Stimulated activated naive CD8-positive, alpha-beta T cell treated with anti-CD3 and anti-CD28 coated beads, Interleukin-15, Interleukin-2, amounts not matched to agents 100 U/mL and 50 U/mL, for 24 hours (primary cell): ENCODE measurements around the gene CCDC69.
"Not testable (repeated sequence)": the region's sequence is repeated elsewhere in the genome, so short reads cannot be mapped to it uniquely, and the experiment has no call there.

Experiments used
- ATAC-seq: fragments of 150-1000 bp; cut with Tn5 transposase; one replicate; pipeline ENCODE4 v1.10.0; 2021
- DNase-seq: peaks from one replicate; pipeline ENCODE4 v3.0.0; 2021

Gene CCDC69

GRCh38 chr5:151222054-151222789 lies 1.7 kb downstream of the CCDC69 start:
- DNase-seq, result no peak
- ATAC-seq, result peak; percentile 28

DNA sequence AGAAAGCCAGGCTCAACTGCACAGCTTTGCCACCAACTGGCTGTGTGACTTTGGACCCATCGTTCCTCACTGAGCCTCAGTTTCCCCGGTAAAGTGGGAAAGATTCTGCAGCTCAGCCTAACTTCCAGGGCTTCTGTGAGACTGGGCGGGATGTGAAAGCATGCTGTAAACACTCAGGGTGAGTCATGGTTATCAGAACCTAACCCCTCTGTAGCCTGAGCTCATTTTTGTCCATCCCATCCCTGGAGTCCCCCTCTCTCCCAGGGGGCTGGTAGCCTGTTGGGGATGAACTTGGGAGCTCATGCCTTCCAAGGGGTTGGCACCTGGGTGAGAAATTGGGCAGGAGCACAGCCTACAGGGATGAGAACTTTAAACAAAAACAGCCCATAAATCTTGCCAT lies 2.3 kb downstream of the CCDC69 start:
- DNase-seq (no peak), ATAC-seq (peak; percentile 53)

DNA sequence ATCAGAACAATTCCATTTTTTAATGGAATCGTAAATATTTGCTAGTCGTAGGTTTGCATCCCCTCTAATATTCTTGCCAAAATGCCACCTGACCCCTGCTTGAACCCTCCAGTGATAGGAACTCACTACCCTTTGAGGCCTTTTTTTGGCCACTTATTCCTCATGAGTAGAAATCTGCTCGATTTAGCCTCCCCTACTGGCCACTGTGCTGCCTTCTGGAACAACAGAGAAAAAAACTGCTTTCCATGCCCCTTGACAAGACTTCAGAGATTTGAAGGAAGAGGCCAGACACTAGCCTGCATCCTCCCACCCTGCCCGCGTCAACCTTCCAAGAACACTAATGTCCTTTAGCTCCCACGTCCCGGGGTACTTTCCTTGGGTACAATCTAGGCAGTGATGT lies 4.1 kb downstream of the CCDC69 start:
- no peak for ATAC-seq
- DNase-seq, result no peak

DNA sequence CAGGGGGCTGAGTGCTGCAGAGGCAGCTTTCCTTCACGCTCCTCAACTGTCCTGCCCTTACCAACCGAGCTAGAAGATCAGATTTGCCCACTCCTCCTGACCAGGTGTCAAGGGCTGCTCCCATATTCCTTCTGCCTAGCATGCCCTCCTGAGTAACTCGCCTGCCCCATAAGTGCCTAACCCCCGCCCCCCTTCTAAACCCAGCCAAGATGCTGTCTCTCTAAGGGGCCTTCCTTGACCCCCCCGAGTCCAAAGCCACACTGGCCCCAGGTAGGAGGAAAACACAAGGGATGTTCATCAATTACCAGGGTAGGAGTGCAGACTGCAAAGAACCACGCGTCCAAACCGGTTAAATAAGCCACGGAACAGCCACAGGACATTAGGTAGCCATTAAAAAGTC lies 4.8 kb downstream of the CCDC69 start:
- DNase-seq (no peak), ATAC-seq (no peak)

GRCh38 chr5:151218177-151218576 lies 5.7 kb downstream of the CCDC69 start:
- ATAC-seq (no peak), DNase-seq (no peak)

DNA sequence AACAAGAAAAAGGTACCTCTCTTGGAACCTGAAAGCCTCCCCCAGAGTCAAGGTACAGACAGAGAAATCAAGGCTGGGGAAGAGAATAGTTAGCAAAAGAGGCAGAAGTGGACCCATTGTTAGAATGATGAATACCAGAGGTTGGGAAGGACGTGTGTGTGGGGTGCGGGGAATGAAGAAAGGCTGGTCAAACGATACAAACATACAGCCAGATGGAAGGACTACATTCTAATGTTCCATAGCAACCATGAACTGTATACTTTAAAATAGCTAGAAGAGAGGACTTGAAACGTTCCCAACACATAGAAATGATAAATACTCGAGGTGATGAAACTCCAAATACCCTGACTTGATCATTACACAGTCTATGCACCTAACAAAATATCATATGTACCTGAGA lies 7.1 kb downstream of the CCDC69 start:
- DNase-seq (no peak), ATAC-seq (no peak)

DNA sequence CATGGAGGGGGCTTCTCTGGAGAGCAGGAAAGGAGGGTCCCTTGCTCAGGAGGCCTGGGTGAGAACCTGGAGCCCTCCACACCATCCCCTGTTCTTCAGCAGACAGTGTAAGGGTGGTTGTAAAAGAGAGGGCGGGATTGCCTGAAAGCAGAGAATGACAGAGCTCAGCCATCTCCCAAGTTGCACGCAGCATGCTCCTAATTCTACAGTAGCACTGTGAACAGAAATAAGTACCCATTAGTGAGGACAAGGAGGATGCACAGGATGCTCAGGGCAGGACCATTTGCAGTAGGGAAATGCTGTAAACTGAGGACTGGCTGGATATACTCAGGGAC lies 8.4 kb downstream of the CCDC69 start:
- ATAC-seq (no peak), DNase-seq (no peak)

DNA sequence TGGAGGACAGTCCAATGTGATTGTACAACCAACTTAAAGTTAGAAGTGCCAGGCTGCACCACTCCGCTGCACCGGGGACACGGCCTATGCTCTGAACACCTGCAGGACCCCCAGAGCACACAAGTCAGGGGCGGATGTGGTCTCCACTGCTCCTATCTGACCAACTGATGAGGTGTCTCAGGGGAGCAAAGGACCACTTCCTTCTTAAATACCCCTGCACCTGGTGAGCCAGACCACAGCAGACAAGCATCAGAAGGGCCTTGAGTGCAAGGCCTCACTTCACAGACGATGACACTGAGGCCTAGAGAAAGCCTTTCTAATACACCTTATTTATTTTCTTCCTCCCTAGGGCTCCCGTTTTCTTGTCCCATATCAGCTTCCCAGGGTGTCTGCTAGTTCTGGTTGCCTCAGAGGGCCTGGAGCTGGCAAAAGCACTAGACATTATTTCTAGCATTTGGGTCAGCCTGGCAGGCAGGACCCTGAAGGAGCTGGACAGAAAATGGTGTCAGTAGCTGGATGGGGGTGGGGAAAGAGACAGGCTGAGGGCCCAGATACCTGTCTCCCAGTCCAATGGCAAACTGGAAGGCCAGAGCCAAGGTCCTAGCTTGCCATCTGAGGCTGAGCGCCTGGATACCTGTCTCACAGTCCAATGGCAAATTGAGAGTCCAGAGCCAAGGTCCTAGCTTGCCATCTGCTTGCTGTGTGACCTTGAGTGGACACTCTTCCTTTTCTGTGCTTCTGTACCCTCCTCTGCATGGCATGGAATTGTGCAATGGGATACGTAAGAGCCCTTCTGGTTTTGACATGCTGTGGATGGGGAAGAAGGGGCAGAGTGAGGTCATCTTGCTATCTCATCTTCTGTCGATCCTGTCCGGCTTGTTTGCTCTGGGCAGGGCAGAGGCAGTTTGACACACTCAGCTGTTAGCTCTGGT lies 9.0 kb downstream of the CCDC69 start:
- DNase-seq (peak; percentile 54), ATAC-seq (peak; percentile 9)

- peak; percentile 89 for ATAC-seq
- peak; percentile 86 for DNase-seq
Measured at GRCh38 chr5:151213803-151214613, 9.9 kb downstream of the CCDC69 start.

DNA sequence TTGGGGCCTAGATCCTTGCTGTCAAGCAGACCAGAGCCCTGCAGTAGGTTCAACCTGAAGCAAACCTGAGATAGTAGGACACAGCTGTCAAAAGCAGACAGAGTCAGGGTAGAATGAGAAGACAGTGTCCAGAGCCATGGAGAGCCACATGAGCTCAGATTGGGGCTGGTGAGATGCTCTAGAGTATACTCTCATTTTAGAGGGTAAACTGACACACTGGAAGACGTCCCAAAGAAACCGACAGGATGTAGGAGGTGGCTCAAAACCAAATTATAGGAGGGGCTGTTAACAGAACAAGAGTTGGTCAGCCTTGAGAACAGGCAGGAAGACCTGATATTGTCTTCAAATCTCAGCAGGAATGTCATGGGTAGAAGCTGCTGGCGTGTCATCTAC lies 11.5 kb downstream of the CCDC69 start:
- ATAC-seq (peak; percentile 15), DNase-seq (no peak)

GRCh38 chr5:151208481-151208914 lies 15.4 kb downstream of the CCDC69 start:
- DNase-seq, result peak; percentile 32
- no peak for ATAC-seq

DNA sequence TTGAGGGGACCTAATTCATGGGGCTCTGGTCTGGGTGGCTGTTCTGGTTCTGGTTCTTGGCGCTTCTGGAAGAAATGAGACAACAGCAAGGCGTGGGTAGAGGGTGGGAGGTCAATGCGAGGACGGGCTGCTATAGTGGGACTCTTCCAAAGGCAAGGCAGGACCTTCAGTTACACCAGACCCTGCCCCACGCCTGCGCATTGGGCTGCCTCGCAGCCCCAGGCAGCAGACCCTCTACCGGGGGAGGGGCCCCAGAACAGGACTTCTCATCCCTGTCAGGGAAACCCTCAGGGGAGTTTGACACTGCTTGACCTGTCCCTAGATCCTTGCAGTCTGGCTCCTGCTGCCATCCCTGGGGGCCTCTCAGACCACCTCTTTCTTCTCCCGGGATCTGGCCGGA lies 18.5 kb downstream of the CCDC69 start:
- ATAC-seq (no peak), DNase-seq (peak; percentile 4)

- ATAC-seq (no peak), DNase-seq (no peak)
Measured at GRCh38 chr5:151204051-151204450, 19.8 kb downstream of the CCDC69 start.

DNA sequence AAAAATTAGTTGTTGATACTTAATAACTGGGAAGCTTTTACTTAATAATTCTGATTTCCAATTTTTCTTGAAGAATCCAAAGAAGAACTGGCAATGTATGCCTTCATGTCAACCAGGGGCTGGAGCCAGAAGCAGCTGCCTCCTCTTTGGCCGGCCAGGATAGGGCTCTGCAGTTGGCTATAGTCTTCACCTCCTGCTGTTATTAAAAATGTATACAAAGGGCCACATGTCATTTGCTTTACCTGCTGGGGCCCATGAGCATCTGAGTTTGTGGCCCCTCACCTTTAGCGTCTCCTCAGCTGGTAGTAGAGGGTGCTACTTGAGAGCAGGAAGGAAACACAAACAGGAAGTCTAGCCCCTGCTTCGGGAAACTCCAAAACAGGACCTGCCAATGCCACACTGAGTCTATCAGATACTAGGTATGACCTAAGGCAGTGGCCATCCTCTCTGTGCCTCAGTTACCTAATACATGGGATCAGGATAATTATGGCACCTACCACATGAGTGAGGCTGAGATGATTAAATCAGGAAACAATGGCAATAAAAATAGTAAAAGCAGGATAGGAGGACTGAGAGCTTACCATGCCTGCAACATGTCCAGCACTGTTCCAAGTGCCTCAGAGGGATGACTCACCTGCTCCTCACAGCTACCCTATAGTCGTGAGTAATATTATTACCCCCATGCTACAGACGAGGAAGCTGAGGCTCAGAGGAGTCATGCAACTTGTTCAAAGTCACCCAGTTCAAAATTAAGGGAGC lies 21.3 kb downstream of the CCDC69 start:
- peak; percentile 49 for DNase-seq
- peak; percentile 99 for ATAC-seq

DNA sequence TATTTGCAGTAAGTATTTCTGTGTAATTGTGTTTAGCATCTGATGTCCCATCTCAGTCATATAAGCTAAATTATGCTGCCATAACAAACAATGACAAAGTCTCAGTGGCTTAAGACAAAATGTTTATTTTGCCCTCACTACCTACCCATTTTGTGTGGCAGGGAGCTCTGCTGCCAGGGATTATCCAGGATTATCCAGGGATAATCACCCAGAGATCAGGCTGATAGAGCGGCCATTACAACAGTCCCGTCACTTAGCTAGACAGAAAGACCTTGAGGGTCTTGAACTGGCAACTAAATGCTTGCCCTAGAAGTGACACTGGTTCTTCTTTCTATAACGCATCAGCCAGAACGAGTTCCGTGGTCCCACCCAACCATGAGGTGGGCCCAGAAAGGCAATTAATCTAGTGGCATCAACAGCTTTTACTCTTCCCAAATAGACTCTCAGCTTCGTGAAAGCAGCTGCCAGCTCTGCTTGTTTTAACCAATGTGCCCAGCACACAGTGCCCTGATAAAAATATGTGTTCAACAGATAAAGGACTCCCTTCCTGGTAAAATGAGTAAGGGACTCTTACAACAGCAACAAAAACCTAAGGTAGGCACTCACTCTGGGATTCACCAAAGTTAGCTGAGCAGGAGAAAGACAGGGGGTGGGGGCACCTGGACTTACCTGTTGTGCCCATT lies 22.8 kb downstream of the CCDC69 start:
- DNase-seq (no peak), ATAC-seq (no peak)

GRCh38 chr5:151199581-151200185 lies 24.2 kb downstream of the CCDC69 start:
- ATAC-seq, result no peak

GRCh38 chr5:151198861-151199260 lies 25.0 kb downstream of the CCDC69 start:
- DNase-seq (no peak), ATAC-seq (no peak)

More at GRCh38 chr5:151199581-151200185, 24.2 kb downstream of the CCDC69 start:
- no peak for DNase-seq

DNA sequence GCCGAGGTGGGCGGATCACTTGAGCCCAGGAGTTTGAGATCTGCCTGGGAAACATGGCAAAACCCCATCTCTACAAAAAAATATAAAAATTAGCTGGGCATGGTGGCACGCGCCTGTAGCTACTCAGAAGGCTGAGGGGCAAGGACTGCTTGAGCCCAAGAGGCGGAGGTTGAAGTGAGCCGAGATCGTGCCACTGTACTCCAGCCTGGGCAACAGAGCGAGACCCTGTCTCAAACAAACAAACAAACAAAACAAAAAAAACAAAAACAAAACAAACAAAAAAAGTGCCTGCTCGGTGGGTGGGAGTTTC lies 26.6 kb downstream of the CCDC69 start:
- DNase-seq, ATAC-seq: not testable (repeated sequence)

- ATAC-seq (peak; percentile 64), DNase-seq (no peak)
Measured at GRCh38 chr5:151196556-151197290, 27.2 kb downstream of the CCDC69 start.

GRCh38 chr5:151195622-151196021 lies 28.3 kb downstream of the CCDC69 start:
- DNase-seq, result no peak
- ATAC-seq, result no peak
